T-helper 2 cell treated with Interferon-gamma antibody and Interleukin-4, amounts not matched to agents 100 ng/mL and 5 ng/mL, for 36 hours (primary cell): ENCODE measurements around the gene SSR2. TPM values are rescaled to one million over a fixed set of nuclear protein-coding genes. Genes with fewer than 3 reads are reported as not detected.

Experiments used
- total RNA-seq: library from RNA; stranded (reverse); gene quantifications from 2 replicates; pipeline ENCODE4 v1.2.3, GENCODE V29; 2022

SSR2 gene
- total RNA-seq, 1 donor from 2014 or later = 268 TPM

Other genes starting within 250 kb of the SSR2 start
- 79.9 and 82.6 TPM in 2 replicates for gene GON4L, start 163.7 kb downstream of the SSR2 start, total RNA-seq
- gene SYT11, start 161.4 kb downstream of the SSR2 start, total RNA-seq = 22.2 and 22.5 TPM in 2 replicates
- gene RIT1, start 109.6 kb downstream of the SSR2 start, total RNA-seq = 27.0 and 27.6 TPM in 2 replicates
- gene KHDC4, start 86.5 kb downstream of the SSR2 start, total RNA-seq = 73.8 and 82.8 TPM in 2 replicates
- 0.14 TPM in 2 replicates for gene RXFP4, start 79.3 kb downstream of the SSR2 start, total RNA-seq
- 172 and 189 TPM in 2 replicates for gene ARHGEF2, start 42.4 kb downstream of the SSR2 start, total RNA-seq
- gene UBQLN4, start 32.8 kb upstream of the SSR2 start, total RNA-seq = 36.8 and 37.2 TPM in 2 replicates
- 69.4 and 71.6 TPM in 2 replicates for gene LAMTOR2, start 33.8 kb upstream of the SSR2 start, total RNA-seq
- gene RAB25, start 40.2 kb upstream of the SSR2 start, total RNA-seq = not detected in 2 replicates
- gene MEX3A, start 61.5 kb upstream of the SSR2 start, total RNA-seq = 0.20 and 0.50 TPM in 2 replicates
- gene LMNA, start 93.8 kb upstream of the SSR2 start, total RNA-seq = 98.8 and 104 TPM in 2 replicates
- 10.5 and 12.4 TPM in 2 replicates for gene SEMA4A, start 132.6 kb upstream of the SSR2 start, total RNA-seq
- gene SLC25A44, start 173.2 kb upstream of the SSR2 start, total RNA-seq = 32.2 and 34.3 TPM in 2 replicates
- 84.0 and 84.1 TPM in 2 replicates for gene PMF1, start 192.1 kb upstream of the SSR2 start, total RNA-seq
- gene BGLAP, start 221.2 kb upstream of the SSR2 start, total RNA-seq = 2.0 and 2.9 TPM in 2 replicates
- gene PAQR6, start 227.1 kb upstream of the SSR2 start, total RNA-seq = 8.0 and 8.6 TPM in 2 replicates